IgD-negative memory B cell (primary cell): Measurements from ENCODE around the gene ZNF365. TPM values are rescaled to one million over a fixed set of nuclear protein-coding genes. Genes with fewer than 3 reads are reported as not detected.

Experiments used
- H3K27ac Mint-ChIP-seq, 3 donors: one replicate each; pipeline ENCODE4 v1.8.0; 2020 to 2022; ENCODE audit warnings: mild to moderate bottlenecking in 3 of 3, mixed read lengths in 3 of 3, moderate library complexity in 1 of 3
- H3K27me3 Mint-ChIP-seq: one replicate; pipeline ENCODE4 v1.8.0; 2021; ENCODE audit warnings: mixed read lengths
- H3K36me3 Mint-ChIP-seq: one replicate; pipeline ENCODE4 v1.8.0; 2020; ENCODE audit warnings: mild to moderate bottlenecking, mixed read lengths
- H3K4me1 Mint-ChIP-seq, 3 donors: one replicate each; pipeline ENCODE4 v1.8.0; 2020 to 2022; ENCODE audit warnings: mixed read lengths in 3 of 3, mild to moderate bottlenecking in 1 of 3
- H3K4me3 Mint-ChIP-seq, 4 donors: one replicate each; pipeline ENCODE4 v1.8.0; 2020 to 2022; ENCODE audit warnings: mild to moderate bottlenecking in 4 of 4, mixed read lengths in 4 of 4, moderate library complexity in 3 of 4
- H3K9me3 Mint-ChIP-seq, 3 donors: one replicate each; pipeline ENCODE4 v1.8.0; 2020 to 2021; ENCODE audit warnings: mixed read lengths in 3 of 3, mild to moderate bottlenecking in 1 of 3
- polyA plus RNA-seq: library from polyadenylated mRNA; unstranded; fragments of 300-500 nt; fragmentation: Illumina TruSeq; gene quantifications from one replicate; pipeline ENCODE4 v1.2.3, GENCODE V29; 2021

The ZNF365 gene, protein sequence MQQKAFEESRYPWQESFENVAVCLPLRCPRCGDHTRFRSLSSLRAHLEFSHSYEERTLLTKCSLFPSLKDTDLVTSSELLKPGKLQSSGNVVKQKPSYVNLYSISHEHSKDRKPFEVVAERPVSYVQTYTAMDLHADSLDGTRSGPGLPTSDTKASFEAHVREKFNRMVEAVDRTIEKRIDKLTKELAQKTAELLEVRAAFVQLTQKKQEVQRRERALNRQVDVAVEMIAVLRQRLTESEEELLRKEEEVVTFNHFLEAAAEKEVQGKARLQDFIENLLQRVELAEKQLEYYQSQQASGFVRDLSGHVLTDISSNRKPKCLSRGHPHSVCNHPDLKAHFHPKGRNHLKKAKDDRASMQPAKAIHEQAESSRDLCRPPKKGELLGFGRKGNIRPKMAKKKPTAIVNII
- polyA plus RNA-seq = not detected

GRCh38 chr10:62373995-62374861 is at the start of gene ZNF365:
ZNF365 (plus strand) TSS chr10:62374369; CDS start chr10:62376194, 1,825 bp downstream.
- no peaks in the 10 kb centered on the region for H3K9me3 Mint-ChIP-seq
- peak within 1 kb of the TSS; percentile 75 to 91 (median 86) for H3K4me3 Mint-ChIP-seq
- H3K27ac Mint-ChIP-seq = peak within 1 kb of the TSS in 1 of 3 donors; percentile 59
- H3K4me1 Mint-ChIP-seq = peaks cover 7 to 10% (median 8%) of the 10 kb centered on the region in 3 donors
- H3K36me3 Mint-ChIP-seq = no peaks in the 10 kb centered on the region
- H3K27me3 Mint-ChIP-seq = peaks cover 26% of the 10 kb centered on the region

- no peak overlapping the region for H3K4me3 Mint-ChIP-seq
- no peak overlapping the region for H3K27ac Mint-ChIP-seq
- no peaks in the 10 kb centered on the region for H3K36me3 Mint-ChIP-seq
- peaks cover 0 to 3% (median 0%) of the 10 kb centered on the region in 3 donors for H3K9me3 Mint-ChIP-seq
- peaks cover 4% of the 10 kb centered on the region for H3K27me3 Mint-ChIP-seq
- H3K4me1 Mint-ChIP-seq = no peaks in the 10 kb centered on the region
Observed at GRCh38 chr10:62326176-62326575, 48.0 kb upstream of the ZNF365 start.

DNA sequence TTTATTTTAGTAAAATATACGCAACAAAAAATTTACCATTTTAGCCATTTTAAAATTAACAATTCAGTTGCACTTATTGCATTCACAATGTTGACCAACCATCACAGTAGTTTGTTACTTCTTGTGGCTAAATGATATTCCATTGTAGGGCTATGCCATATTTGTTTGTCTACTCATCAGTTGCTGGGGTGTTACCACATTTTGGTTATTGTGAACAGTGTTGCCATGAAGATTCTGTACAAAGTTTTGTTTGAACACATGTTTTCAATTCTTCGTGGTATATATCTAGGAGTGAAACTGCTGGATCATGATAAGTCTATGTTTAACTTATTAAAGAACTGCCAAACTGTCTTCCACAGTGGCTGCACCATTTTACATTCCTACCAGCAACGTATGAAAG is 46.3 kb upstream of the ZNF365 start:
- H3K9me3 Mint-ChIP-seq = peaks cover 3 to 4% (median 4%) of the 10 kb centered on the region in 3 donors
- no peaks in the 10 kb centered on the region for H3K27me3 Mint-ChIP-seq
- peaks cover 3% of the 10 kb centered on the region for H3K36me3 Mint-ChIP-seq
- H3K4me3 Mint-ChIP-seq = no peak overlapping the region
- H3K4me1 Mint-ChIP-seq = no peaks in the 10 kb centered on the region
- no peak overlapping the region for H3K27ac Mint-ChIP-seq

- no peaks in the 10 kb centered on the region for H3K27me3 Mint-ChIP-seq
- peaks cover 3% of the 10 kb centered on the region for H3K36me3 Mint-ChIP-seq
- H3K4me1 Mint-ChIP-seq = peaks cover 0 to 9% (median 9%) of the 10 kb centered on the region in 3 donors
- H3K27ac Mint-ChIP-seq = no peak overlapping the region
- peaks cover 3 to 4% (median 3%) of the 10 kb centered on the region in 3 donors for H3K9me3 Mint-ChIP-seq
- H3K4me3 Mint-ChIP-seq = no peak overlapping the region
Observed at GRCh38 chr10:62330213-62330612, 44.0 kb upstream of the ZNF365 start.

DNA sequence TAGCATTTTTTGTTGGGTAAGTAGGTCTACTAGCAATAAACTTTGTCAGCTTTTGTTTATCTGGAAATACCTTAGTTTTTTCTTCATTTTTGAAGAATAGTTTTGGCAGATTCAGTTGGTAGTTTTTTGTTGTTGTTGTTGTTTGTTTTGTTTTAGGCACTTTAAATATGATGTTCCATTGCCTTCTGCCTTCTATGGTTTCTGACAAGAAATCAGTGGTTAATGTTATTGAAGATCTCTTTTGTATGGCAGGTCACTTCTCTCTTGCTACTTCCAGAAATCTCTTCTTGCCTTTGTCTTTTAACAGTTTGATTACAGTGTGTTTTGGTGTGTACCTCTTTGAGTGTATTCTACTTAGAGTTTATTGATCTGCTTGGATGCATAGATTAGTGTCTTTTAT is 41.8 kb upstream of the ZNF365 start:
- peaks cover 2 to 17% (median 13%) of the 10 kb centered on the region in 3 donors for H3K4me1 Mint-ChIP-seq
- peaks cover 2% of the 10 kb centered on the region for H3K27me3 Mint-ChIP-seq
- peaks cover 3 to 4% (median 3%) of the 10 kb centered on the region in 3 donors for H3K9me3 Mint-ChIP-seq
- H3K27ac Mint-ChIP-seq = no peak overlapping the region
- H3K4me3 Mint-ChIP-seq = no peak overlapping the region
- peaks cover 3% of the 10 kb centered on the region for H3K36me3 Mint-ChIP-seq

DNA sequence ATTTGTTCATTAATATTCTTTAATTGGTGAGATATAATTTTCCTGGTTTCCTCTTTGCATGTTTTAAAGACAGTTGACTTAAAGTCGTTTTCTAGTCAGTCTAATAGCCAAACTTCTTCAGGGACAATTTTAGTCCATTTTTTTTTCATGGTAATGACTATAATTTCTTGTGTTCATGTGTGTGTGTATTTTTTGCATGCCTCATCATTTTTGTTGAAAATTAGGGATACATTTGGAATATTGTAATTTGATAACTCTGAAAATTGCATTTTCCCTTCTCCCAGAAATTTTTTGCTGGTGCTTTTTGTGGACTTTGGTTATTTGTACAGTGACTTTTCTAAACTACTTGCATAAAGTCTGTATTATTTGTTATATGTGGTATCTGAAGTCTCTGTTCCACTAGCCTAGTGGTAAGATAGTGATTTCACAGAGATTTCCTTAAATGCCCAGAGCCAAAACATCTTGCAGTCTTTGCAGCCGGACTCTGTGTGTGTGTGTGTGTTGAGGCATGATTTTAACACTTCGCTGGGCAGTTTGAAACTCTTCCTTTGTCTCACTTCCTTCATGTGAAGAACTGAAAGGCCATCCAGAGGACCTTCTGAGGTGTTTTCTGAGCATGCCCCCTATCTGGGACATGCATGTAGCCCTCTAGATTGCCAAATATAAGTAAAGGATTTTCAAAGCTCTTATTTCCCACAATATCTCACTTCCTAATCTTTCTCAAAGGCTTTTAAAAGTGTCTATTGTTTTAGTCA is 40.9 kb upstream of the ZNF365 start:
- Mint-ChIP-seq H3K9me3 (peaks cover 3 to 4% (median 3%) of the 10 kb centered on the region in 3 donors), H3K36me3 (peaks cover 3% of the 10 kb centered on the region), H3K4me3 (no peak overlapping the region), H3K27me3 (peaks cover 2% of the 10 kb centered on the region), H3K27ac (no peak overlapping the region), H3K4me1 (peaks cover 2 to 17% (median 13%) of the 10 kb centered on the region in 3 donors)

DNA sequence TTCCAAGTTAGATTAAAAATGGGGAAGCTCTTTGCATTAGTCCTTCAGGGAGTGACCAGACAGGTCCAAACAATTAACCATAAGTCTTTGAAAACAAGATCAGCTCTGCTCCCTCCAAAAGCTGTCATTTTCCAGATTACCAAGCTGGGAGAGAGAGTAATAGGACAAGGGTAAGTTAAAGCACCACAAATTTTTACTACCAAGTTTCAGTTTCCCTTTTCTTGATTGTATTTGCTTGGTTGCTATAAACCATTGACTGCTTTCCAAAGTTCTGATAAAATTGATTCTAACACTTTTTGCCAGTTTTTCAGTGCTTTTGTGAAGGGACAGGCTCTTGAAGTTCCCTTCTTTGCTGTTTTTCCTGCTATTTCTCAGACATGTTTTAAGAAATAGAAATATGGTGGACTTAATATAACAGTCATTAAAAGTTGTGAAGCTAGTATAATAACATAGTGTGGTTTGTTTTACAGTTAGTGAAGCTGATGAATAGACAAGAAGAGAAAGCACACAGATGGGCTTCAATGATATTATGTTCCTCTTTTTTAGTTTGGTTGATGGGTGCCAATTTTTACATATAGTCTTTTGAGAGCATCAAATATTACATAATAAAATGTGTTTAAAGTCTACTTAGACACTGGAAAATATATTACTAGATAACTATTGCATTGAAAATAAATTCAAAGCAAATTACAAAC is 40.0 kb upstream of the ZNF365 start:
- Mint-ChIP-seq H3K9me3 (peaks cover 3 to 4% (median 3%) of the 10 kb centered on the region in 3 donors), H3K36me3 (peaks cover 3% of the 10 kb centered on the region), H3K4me1 (peaks cover 2 to 17% (median 13%) of the 10 kb centered on the region in 3 donors), H3K27ac (no peak overlapping the region), H3K27me3 (peaks cover 2% of the 10 kb centered on the region), H3K4me3 (no peak overlapping the region)

DNA sequence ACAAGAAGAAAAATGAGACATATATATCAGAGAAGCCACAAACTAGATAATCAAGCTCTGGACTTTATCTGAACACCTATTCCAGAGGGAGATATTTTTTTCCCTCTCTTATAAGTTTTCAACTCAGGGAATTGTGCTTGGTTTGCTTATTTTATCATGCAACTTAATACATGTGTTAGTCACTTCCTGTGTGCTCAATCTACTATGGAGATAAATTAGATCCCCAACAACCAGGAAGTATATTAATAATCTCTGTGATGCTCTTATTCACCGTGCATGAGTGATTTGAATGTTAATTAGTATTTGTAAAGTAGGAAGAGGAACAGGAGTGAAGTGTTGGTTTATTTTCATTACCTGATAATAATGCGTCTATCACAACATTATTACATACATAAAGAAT is 38.8 kb upstream of the ZNF365 start:
- peaks cover 5 to 8% (median 7%) of the 10 kb centered on the region in 3 donors for H3K9me3 Mint-ChIP-seq
- H3K36me3 Mint-ChIP-seq = peaks cover 3% of the 10 kb centered on the region
- H3K4me3 Mint-ChIP-seq = no peak overlapping the region
- peaks cover 2 to 17% (median 13%) of the 10 kb centered on the region in 3 donors for H3K4me1 Mint-ChIP-seq
- H3K27ac Mint-ChIP-seq = no peak overlapping the region
- H3K27me3 Mint-ChIP-seq = peaks cover 2% of the 10 kb centered on the region

GRCh38 chr10:62336404-62336803 is 37.8 kb upstream of the ZNF365 start:
- Mint-ChIP-seq H3K27ac (no peak overlapping the region), H3K27me3 (peaks cover 2% of the 10 kb centered on the region), H3K36me3 (peaks cover 3% of the 10 kb centered on the region), H3K4me1 (peaks cover 2 to 17% (median 13%) of the 10 kb centered on the region in 3 donors), H3K9me3 (peaks cover 8 to 17% (median 11%) of the 10 kb centered on the region in 3 donors), H3K4me3 (no peak overlapping the region)

GRCh38 chr10:62341419-62341818 is 32.8 kb upstream of the ZNF365 start:
- Mint-ChIP-seq H3K4me3 (no peak overlapping the region), H3K9me3 (peaks cover 10 to 38% (median 18%) of the 10 kb centered on the region in 3 donors), H3K27ac (no peak overlapping the region), H3K36me3 (peaks cover 2% of the 10 kb centered on the region), H3K4me1 (no peaks in the 10 kb centered on the region), H3K27me3 (peaks cover 2% of the 10 kb centered on the region)

- H3K27me3 Mint-ChIP-seq = no peaks in the 10 kb centered on the region
- peak overlapping the region in 1 of 4 donors; percentile 27 for H3K4me3 Mint-ChIP-seq
- H3K9me3 Mint-ChIP-seq = peaks cover 13 to 39% (median 20%) of the 10 kb centered on the region in 3 donors
- H3K27ac Mint-ChIP-seq = no peak overlapping the region
- H3K4me1 Mint-ChIP-seq = no peaks in the 10 kb centered on the region
- H3K36me3 Mint-ChIP-seq = peaks cover 2% of the 10 kb centered on the region
Observed at GRCh38 chr10:62343000-62343399, 31.2 kb upstream of the ZNF365 start.

GRCh38 chr10:62348029-62348428 is 26.1 kb upstream of the ZNF365 start:
- peak overlapping the region in 1 of 4 donors; percentile 3 for H3K4me3 Mint-ChIP-seq
- H3K4me1 Mint-ChIP-seq = no peaks in the 10 kb centered on the region
- no peak overlapping the region for H3K27ac Mint-ChIP-seq
- peaks cover 2% of the 10 kb centered on the region for H3K36me3 Mint-ChIP-seq
- peaks cover 9 to 39% (median 25%) of the 10 kb centered on the region in 3 donors for H3K9me3 Mint-ChIP-seq
- peaks cover 1% of the 10 kb centered on the region for H3K27me3 Mint-ChIP-seq

DNA sequence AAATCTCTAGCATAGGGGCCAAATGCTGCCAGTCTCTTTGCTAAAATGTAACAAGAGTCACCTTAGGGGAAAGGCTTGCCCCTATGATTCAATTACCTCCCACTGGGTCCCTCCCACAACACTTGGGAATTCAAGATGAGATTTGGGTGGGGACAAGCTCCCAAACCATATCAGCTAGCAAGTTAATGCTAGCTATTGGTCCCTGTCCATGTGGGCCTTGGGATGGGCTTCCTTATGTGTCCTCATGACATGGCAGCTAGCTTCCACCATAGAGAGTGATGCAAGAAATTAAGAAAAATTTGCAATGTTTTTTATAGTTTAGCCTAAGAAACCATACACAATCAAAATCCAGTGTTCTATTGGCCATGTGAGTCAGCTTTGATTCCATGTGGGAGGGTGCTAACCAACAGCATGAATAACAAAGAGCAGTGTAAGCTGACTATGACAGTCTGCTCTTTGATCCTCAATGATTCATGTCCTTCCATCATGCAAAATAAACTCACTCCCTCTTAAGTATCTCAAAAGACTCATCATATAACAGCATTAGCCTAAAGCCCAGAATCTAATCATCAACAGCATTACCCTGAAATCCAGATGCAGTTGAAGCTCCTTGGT is 21.7 kb upstream of the ZNF365 start:
- Mint-ChIP-seq H3K36me3 (no peaks in the 10 kb centered on the region), H3K4me3 (no peak overlapping the region), H3K27me3 (peaks cover 1% of the 10 kb centered on the region), H3K27ac (no peak overlapping the region), H3K4me1 (no peaks in the 10 kb centered on the region), H3K9me3 (peaks cover 6 to 33% (median 18%) of the 10 kb centered on the region in 3 donors)

DNA sequence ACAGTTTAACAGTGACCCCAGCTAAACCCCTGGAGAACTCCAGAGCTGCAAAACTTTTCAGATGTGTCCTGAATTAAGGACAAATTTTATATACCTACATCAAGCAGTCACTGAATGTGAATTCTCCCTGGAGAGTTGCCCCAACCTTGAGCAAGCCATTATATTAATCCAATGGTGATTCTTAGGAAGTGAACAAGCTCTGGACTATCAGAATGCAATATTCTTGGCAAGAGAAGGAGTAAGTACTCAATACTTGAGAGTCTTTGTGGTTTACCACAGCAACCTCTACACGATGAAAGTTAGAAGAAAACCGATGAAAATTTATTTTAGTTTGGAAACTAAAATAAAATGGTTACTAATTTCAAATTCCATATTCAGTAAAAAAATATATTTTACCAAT is 19.3 kb upstream of the ZNF365 start:
- H3K27me3 Mint-ChIP-seq = peaks cover 1% of the 10 kb centered on the region
- no peak overlapping the region for H3K27ac Mint-ChIP-seq
- peaks cover 2 to 24% (median 4%) of the 10 kb centered on the region in 3 donors for H3K9me3 Mint-ChIP-seq
- H3K4me3 Mint-ChIP-seq = no peak overlapping the region
- H3K4me1 Mint-ChIP-seq = no peaks in the 10 kb centered on the region
- no peaks in the 10 kb centered on the region for H3K36me3 Mint-ChIP-seq
